Mesenchymal stem cell (in vitro differentiated cells and primary cell): Measurements from ENCODE around the gene SNTG2.

Experiments
- DNase-seq: peaks from one replicate; pipeline ENCODE4 v3.0.0-alpha.2; 2013
- H2AFZ ChIP-seq: one replicate; pipeline ENCODE4 v1.6.1; 2013; ENCODE audit warnings: low read depth, mild to moderate bottlenecking, control low read depth, inconsistent platforms, low read length, moderate library complexity
- H2AK5ac ChIP-seq: 2 replicates; pipeline ENCODE4 v1.6.1; 2013; ENCODE audit warnings: low read length, moderate library complexity, mild to moderate bottlenecking, inconsistent platforms; ENCODE audit not compliant: severe bottlenecking
- H2BK120ac ChIP-seq: one replicate; pipeline ENCODE4 v1.6.1; 2013; ENCODE audit warnings: low read depth, mild to moderate bottlenecking, inconsistent platforms, low read length, moderate library complexity
- H2BK12ac ChIP-seq, 2 experiments: one replicate each; pipeline ENCODE4 v1.6.1; 2013; ENCODE audit warnings: inconsistent platforms in 2 of 2, low read length in 2 of 2, mild to moderate bottlenecking in 2 of 2, moderate library complexity in 2 of 2, control low read depth in 1 of 2
- H2BK15ac ChIP-seq: one replicate; pipeline ENCODE4 v1.6.1; 2013; ENCODE audit warnings: mild to moderate bottlenecking, low read depth, inconsistent platforms; ENCODE audit not compliant: poor library complexity, severe bottlenecking
- H2BK5ac ChIP-seq: 2 replicates; pipeline ENCODE4 v1.6.1; 2013; ENCODE audit warnings: low read depth, mild to moderate bottlenecking, low read length, control low read depth, inconsistent platforms; ENCODE audit not compliant: poor library complexity, severe bottlenecking
- H3K14ac ChIP-seq, 2 experiments: one replicate each; pipeline ENCODE4 v1.6.1; 2013; ENCODE audit warnings: inconsistent platforms in 2 of 2, low read length in 2 of 2, control low read depth in 1 of 2, mild to moderate bottlenecking in 1 of 2, moderate library complexity in 1 of 2
- H3K18ac ChIP-seq, 2 experiments: one replicate each; pipeline ENCODE4 v1.6.1; 2013; ENCODE audit warnings: inconsistent platforms in 2 of 2, low read length in 2 of 2, control low read depth in 1 of 2, low read depth in 1 of 2, mild to moderate bottlenecking in 1 of 2
- H3K23ac ChIP-seq, 2 experiments: one replicate each; pipeline ENCODE4 v1.6.1; 2013; ENCODE audit warnings: inconsistent platforms in 2 of 2, low read length in 2 of 2, mild to moderate bottlenecking in 2 of 2, moderate library complexity in 2 of 2, control low read depth in 1 of 2
- H3K27ac ChIP-seq: 2 replicates; pipeline ENCODE4 v1.5.1; 2013; ENCODE audit warnings: mild to moderate bottlenecking, moderate library complexity, low read length, control low read depth, inconsistent platforms; ENCODE audit not compliant: poor library complexity, severe bottlenecking
- H3K27me3 ChIP-seq, 2 experiments: 2 replicates each; pipeline versions ENCODE4 v1.6.1 to v1.7.0; 2013; ENCODE audit warnings: low read length in 2 of 2, mild to moderate bottlenecking in 2 of 2, moderate library complexity in 2 of 2, control low read depth in 1 of 2, inconsistent platforms in 1 of 2; ENCODE audit not compliant: control insufficient read depth in 1 of 2, insufficient read depth in 1 of 2
- H3K36me3 ChIP-seq, 2 experiments: 2 replicates each; pipeline versions ENCODE4 v1.6.1 to v1.7.0; 2013; ENCODE audit warnings: low read length in 2 of 2, control low read depth in 1 of 2, inconsistent platforms in 1 of 2, low read depth in 1 of 2, mild to moderate bottlenecking in 1 of 2; ENCODE audit not compliant: insufficient read depth in 2 of 2, control insufficient read depth in 1 of 2
- H3K4ac ChIP-seq, 2 experiments: one replicate each; pipeline ENCODE4 v1.6.1; 2013; ENCODE audit warnings: inconsistent platforms in 2 of 2, low read length in 2 of 2, mild to moderate bottlenecking in 2 of 2, moderate library complexity in 2 of 2, control low read depth in 1 of 2, low read depth in 1 of 2
- H3K4me1 ChIP-seq: 2 replicates; pipeline ENCODE4 v1.6.1; 2013; ENCODE audit warnings: low read depth, low read length, control low read depth; ENCODE audit not compliant: control insufficient read depth, insufficient read depth
- H3K4me2 ChIP-seq: 2 replicates; pipeline ENCODE4 v1.6.1; 2013; ENCODE audit warnings: low read length, mild to moderate bottlenecking, inconsistent platforms; ENCODE audit not compliant: poor library complexity, severe bottlenecking
- H3K4me3 ChIP-seq, 2 experiments: 2 replicates each; pipeline versions ENCODE4 v1.5.1 to v1.7.0; 2013; ENCODE audit warnings: low read length in 2 of 2, mild to moderate bottlenecking in 2 of 2, control low read depth in 1 of 2, low read depth in 1 of 2; ENCODE audit not compliant: insufficient read depth in 1 of 2
- H3K79me1 ChIP-seq: replicated peaks from 2 replicates; pipeline ENCODE4 v1.6.1; 2013; ENCODE audit warnings: mild to moderate bottlenecking, control low read depth, low read length, inconsistent platforms; ENCODE audit not compliant: poor library complexity, severe bottlenecking
- H3K9ac ChIP-seq: 2 replicates; pipeline ENCODE4 v1.7.0; 2013; ENCODE audit warnings: mild to moderate bottlenecking, low read length, moderate library complexity
- H3K9me3 ChIP-seq: 2 replicates; pipeline ENCODE4 v1.7.0; 2013; ENCODE audit warnings: mild to moderate bottlenecking, low read length; ENCODE audit not compliant: control insufficient read depth
- H4K8ac ChIP-seq: one replicate; pipeline ENCODE4 v1.6.1; 2013; ENCODE audit warnings: inconsistent platforms, mild to moderate bottlenecking, low read length, moderate library complexity
- H4K91ac ChIP-seq: one replicate; pipeline ENCODE4 v1.6.1; 2013; ENCODE audit warnings: mild to moderate bottlenecking, low read length, inconsistent platforms
- WGBS: methylation state at CpG from one replicate; pipeline ENCODE4 v1.1.7; 2013; ENCODE audit warnings: mixed read lengths; 5-methylcytosine and 5-hydroxymethylcytosine counted together

SNTG2 gene

DNA sequence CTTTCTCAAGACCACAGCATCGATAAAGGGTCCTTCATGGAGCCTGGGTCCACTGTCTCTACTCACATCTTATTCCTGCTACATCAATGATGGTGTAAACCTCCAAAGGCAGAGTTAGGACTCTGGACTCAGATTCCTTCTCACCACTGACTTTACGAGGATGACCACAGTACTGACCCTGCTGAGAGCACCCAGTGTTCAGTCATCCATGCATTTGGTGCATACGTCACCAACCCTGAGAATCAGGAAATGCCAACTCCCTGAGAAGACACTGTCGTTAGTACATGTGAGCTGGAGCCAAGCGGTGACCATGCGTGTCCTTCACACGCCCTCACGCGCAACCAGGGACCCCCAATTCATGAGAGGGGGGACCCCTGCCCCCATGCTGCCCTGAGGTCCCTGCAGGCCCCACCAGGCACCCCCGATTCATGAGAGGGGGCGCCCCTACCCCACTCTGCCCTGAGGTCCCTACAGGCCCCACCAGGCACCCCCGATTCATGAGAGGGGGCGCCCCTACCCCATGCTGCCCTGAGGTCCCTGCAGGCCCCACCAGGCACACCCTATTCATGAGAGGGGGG is 284.2 kb downstream of the SNTG2 start:
- Histone ChIP-seq H3K9ac (no peak overlapping the region), H4K8ac (no peak overlapping the region), H2BK5ac (no peak overlapping the region), H3K4ac (no peak overlapping the region), H3K27ac (peak overlapping the region; percentile 39), H3K79me1 (no peaks in the 10 kb centered on the region), H3K9me3 (no peaks in the 10 kb centered on the region), H2BK15ac (no peak overlapping the region), H2BK120ac (no peak overlapping the region), H2BK12ac (no peak overlapping the region), H4K91ac (no peak overlapping the region), H3K27me3 (no peaks in the 10 kb centered on the region), H3K4me3 (no peak overlapping the region), H2AK5ac (no peak overlapping the region), H3K4me2 (no peak overlapping the region), H2AFZ (no peak overlapping the region), H3K4me1 (peaks cover 41% of the 10 kb centered on the region), H3K14ac (no peak overlapping the region), H3K36me3 (no peaks in the 10 kb centered on the region), H3K18ac (no peak overlapping the region), H3K23ac (no peak overlapping the region)
- 77% methylated on average over 10 of the region's 13 CpGs for WGBS
- DNase-seq: no peak

DNA sequence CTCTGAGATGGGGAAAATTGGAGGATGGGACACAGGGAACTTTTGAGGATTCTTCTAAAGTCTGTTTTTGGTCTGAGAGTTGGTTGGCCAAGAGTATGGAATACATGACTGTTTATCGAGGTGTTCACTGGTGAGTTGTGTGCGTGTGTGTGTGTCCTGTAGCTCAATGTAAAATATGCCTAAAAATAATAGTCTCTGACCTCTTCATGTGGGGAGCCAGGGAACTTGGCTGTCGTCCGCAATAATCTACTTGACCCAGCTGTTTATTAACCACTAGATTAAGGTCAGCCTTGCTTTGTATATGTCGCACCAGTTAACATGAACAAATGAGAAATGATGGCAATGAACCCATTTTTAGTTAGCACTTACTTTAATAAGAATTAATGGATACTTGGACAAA is 285.2 kb downstream of the SNTG2 start:
- no peak overlapping the region for H3K4me2 ChIP-seq

DNA sequence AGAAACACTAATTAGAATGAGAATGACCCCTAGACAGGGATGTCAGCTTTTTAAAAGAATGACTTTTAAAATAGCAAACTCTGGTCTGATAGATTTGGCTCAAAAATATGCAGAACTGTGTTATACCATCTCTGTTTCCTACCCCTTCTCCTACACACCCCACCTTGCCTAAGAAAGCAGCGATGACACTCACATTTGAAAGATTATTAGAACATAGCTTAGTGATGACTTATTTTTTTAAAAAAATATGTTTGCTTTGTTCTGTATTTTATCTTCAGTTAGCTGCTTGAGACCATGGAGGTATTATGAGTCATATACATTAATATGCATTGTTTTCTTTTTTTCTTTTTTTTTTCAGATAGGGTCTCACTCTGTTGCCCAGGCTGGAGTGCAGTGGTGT is 286.0 kb downstream of the SNTG2 start:
- Histone ChIP-seq H2BK15ac (no peak overlapping the region), H3K4me3 (no peak overlapping the region), H2AK5ac (no peak overlapping the region), H4K91ac (no peak overlapping the region), H2BK5ac (no peak overlapping the region), H2BK120ac (no peak overlapping the region), H2AFZ (no peak overlapping the region), H4K8ac (no peak overlapping the region), H3K27me3 (peaks cover 0 to 10% of the 10 kb centered on the region in 2 experiments), H3K23ac (no peak overlapping the region), H3K27ac (peak overlapping the region; percentile 24), H3K36me3 (no peaks in the 10 kb centered on the region), H3K14ac (no peak overlapping the region), H3K4ac (no peak overlapping the region), H3K9me3 (no peaks in the 10 kb centered on the region), H3K79me1 (no peaks in the 10 kb centered on the region), H2BK12ac (no peak overlapping the region), H3K18ac (no peak overlapping the region), H3K9ac (no peak overlapping the region), H3K4me1 (peaks cover 38% of the 10 kb centered on the region), H3K4me2 (no peak overlapping the region)
- no peak for DNase-seq
- WGBS: no CpG with 5 or more reads among the region's 1 CpG

More for the DNA sequence above, 285.2 kb downstream of the SNTG2 start:
- Histone ChIP-seq H2BK120ac (no peak overlapping the region), H3K9me3 (no peaks in the 10 kb centered on the region), H4K8ac (no peak overlapping the region), H3K27me3 (peaks cover 0 to 5% of the 10 kb centered on the region in 2 experiments), H3K79me1 (no peaks in the 10 kb centered on the region), H2BK5ac (peak overlapping the region; percentile 47), H3K27ac (peak overlapping the region; percentile 30), H3K4me1 (peaks cover 41% of the 10 kb centered on the region), H3K9ac (no peak overlapping the region), H2AFZ (no peak overlapping the region), H3K4ac (no peak overlapping the region), H3K4me3 (no peak overlapping the region), H3K18ac (no peak overlapping the region), H3K36me3 (no peaks in the 10 kb centered on the region), H2AK5ac (no peak overlapping the region), H3K23ac (no peak overlapping the region), H3K14ac (no peak overlapping the region), H2BK15ac (no peak overlapping the region), H2BK12ac (no peak overlapping the region), H4K91ac (no peak overlapping the region)
- DNase-seq: no peak
- WGBS: 78% methylated on average over 4 of the region's 5 CpGs

DNA sequence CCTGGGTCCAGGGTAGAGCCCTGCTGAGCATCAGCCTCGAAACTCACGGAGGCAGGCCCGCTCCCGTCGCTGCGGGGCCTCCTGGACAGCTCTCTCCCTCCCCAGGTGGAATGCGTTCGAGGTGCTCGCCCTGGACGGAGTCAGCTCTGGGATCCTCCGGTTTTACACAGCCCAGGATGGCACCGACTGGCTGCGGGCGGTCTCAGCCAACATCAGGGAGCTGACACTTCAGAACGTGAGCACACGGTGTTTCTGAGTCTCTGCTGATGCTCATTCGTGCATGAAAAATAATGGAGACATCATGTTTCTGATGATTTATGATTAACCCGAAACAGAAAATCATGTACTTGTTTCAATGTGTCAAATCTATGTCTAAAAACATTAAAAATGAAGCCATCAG is 287.1 kb downstream of the SNTG2 start:
- Histone ChIP-seq H2BK120ac (no peak overlapping the region), H2AFZ (no peak overlapping the region), H2BK15ac (no peak overlapping the region), H3K27ac (no peak overlapping the region), H3K4me3 (no peak overlapping the region), H2BK5ac (no peak overlapping the region), H3K4ac (no peak overlapping the region), H3K9ac (no peak overlapping the region), H3K27me3 (peaks cover 0 to 12% of the 10 kb centered on the region in 2 experiments), H3K4me1 (peaks cover 34% of the 10 kb centered on the region), H2BK12ac (no peak overlapping the region), H3K4me2 (peak overlapping the region; percentile 60), H3K36me3 (no peaks in the 10 kb centered on the region), H4K8ac (no peak overlapping the region), H3K9me3 (no peaks in the 10 kb centered on the region), H3K14ac (no peak overlapping the region), H3K23ac (no peak overlapping the region), H2AK5ac (no peak overlapping the region), H3K79me1 (no peaks in the 10 kb centered on the region), H3K18ac (no peak overlapping the region), H4K91ac (no peak overlapping the region)
- 81% methylated on average over 17 of the region's 18 CpGs for WGBS
- no peak for DNase-seq
